NT2/D1 (cell line): ENCODE data around the gene ZFP62.

Experiments
- SUZ12 ChIP-seq: IDR thresholded peaks from 2 replicates; pipeline ENCODE4 v1.6.1; 2011; ENCODE audit not compliant: insufficient read length, insufficient read depth; ENCODE audit errors: extremely low read depth
- YY1 ChIP-seq: IDR thresholded peaks from 2 replicates; pipeline ENCODE4 v1.6.1; 2011; ENCODE audit not compliant: insufficient read length, insufficient read depth

DNA sequence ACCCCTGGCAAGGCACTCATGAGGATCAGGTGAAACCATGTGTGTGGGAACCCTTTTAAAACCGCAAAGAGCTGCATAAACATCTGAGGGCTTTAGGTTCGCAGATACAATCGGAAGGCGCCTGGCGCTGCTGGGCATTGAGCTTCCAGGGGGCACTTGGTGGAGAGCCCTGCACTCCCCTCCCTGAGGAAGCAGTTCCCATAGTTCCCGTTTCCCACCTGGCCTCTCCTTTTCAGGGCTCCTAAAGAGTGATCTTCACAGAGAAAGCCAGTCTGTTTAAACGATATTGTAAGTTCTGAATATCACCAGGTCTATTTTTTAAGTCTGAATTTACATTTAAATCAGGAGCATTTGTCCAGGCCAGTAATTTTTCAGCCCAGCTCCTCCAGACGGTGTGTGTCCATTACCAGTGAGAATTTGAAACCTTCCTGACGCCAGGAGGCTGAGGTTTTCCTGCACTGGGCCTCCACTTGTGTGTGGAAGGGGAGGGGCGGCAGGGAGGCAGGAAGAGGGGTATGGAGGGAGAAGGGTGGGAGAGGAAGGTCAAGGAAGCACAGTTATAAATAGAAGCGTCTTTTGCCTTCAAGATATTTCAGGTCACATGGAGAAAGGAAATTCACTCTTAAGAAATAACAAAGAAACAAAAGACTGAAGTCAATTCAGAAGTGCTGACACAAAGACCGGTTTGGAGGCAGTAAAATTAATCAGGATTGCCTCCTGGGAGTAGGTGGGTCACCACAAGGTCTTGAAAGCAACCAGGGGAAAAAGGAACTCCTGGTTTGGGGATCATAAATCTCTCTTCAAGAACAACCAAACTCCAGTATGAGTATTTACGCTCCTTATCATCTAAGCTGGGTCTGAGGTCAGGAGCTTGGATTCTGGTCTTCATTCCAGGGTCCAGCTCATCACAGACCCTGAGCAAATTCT is 44.2 kb downstream of the ZFP62 start:
- TF ChIP-seq SUZ12 = no peak
- no peak for TF ChIP-seq YY1
